Naive B cell (primary cell): ENCODE results near the gene RIPK4. TPM values are rescaled to one million over a fixed set of nuclear protein-coding genes. Genes with fewer than 3 reads are reported as not detected.
A peak's percentile ranks its signal among the peaks of the same experiment; 100 is the strongest.
"Not testable (repeated sequence)": the region's sequence is repeated elsewhere in the genome, so short reads cannot be mapped to it uniquely, and the experiment has no call there.

Source experiments
- ATAC-seq, 2 donors: fragments of 150-1000 bp; cut with Tn5 transposase; 2 replicates each; pipeline ENCODE4 v1.10.0; 2021; ENCODE audit warnings: low read depth in 2 of 2, mild to moderate bottlenecking in 2 of 2, moderate library complexity in 2 of 2
- DNase-seq: peaks from one replicate; pipeline ENCODE4 v3.0.0; 2022
- H3K27ac Mint-ChIP-seq, 6 donors: one replicate each; pipeline ENCODE4 v1.8.0; 2020 to 2022; ENCODE audit warnings: mild to moderate bottlenecking in 6 of 6, mixed read lengths in 6 of 6, moderate library complexity in 5 of 6, inconsistent platforms in 2 of 6
- H3K27me3 Mint-ChIP-seq, 3 donors: one replicate each; pipeline ENCODE4 v1.8.0; 2021 to 2022; ENCODE audit warnings: mixed read lengths in 3 of 3, mild to moderate bottlenecking in 1 of 3
- H3K36me3 Mint-ChIP-seq, 2 donors: one replicate each; pipeline ENCODE4 v1.8.0; 2020 to 2022; ENCODE audit warnings: mixed read lengths in 2 of 2, inconsistent platforms in 1 of 2, mild to moderate bottlenecking in 1 of 2
- H3K4me1 Mint-ChIP-seq, 3 donors: one replicate each; pipeline ENCODE4 v1.8.0; 2020 to 2022; ENCODE audit warnings: mixed read lengths in 3 of 3, inconsistent platforms in 1 of 3, mild to moderate bottlenecking in 1 of 3, moderate library complexity in 1 of 3
- H3K4me3 Mint-ChIP-seq, 8 donors: one replicate each; pipeline ENCODE4 v1.8.0; 2020 to 2022; ENCODE audit warnings: mild to moderate bottlenecking in 8 of 8, mixed read lengths in 8 of 8, moderate library complexity in 8 of 8, inconsistent platforms in 2 of 8
- H3K9me3 Mint-ChIP-seq, 7 donors: one replicate each; pipeline ENCODE4 v1.8.0; 2020 to 2022; ENCODE audit warnings: mixed read lengths in 7 of 7, mild to moderate bottlenecking in 5 of 7, inconsistent platforms in 2 of 7, moderate library complexity in 1 of 7
- polyA plus RNA-seq, 6 donors: library from polyadenylated mRNA; unstranded; fragments of 300-500 nt; fragmentation: Illumina TruSeq; gene quantifications; one replicate each; pipeline ENCODE4 v1.2.3, GENCODE V29; 2021; ENCODE audit warnings: low read depth in 6 of 6

RIPK4 gene
- polyA plus RNA-seq, 6 donors from 2014 or later: not detected

DNA sequence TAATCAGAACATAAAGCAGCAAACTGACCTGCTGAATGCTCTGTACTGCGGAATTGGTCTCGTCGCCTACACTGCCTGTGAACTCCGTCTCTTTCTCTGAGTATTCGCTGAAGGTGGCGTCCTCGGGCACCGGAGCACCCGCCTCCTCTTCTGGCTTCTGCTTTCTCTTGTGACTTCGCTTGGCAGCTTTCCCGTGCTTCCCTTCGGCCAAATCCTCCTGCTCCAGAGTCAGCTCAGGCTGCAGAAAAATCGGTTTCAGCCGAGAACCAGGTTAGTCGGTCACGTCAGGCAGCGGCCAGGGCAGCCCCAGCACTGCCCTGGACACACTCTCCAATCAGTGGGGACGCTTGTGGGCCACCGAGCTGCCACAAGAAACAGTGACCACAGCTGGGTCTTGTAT is 35.8 kb upstream of the RIPK4 start:
- peaks cover 0 to 6% (median 0%) of the 10 kb centered on the region in 7 donors for H3K9me3 Mint-ChIP-seq
- no peak for DNase-seq
- no peak overlapping the region for H3K27ac Mint-ChIP-seq

DNA sequence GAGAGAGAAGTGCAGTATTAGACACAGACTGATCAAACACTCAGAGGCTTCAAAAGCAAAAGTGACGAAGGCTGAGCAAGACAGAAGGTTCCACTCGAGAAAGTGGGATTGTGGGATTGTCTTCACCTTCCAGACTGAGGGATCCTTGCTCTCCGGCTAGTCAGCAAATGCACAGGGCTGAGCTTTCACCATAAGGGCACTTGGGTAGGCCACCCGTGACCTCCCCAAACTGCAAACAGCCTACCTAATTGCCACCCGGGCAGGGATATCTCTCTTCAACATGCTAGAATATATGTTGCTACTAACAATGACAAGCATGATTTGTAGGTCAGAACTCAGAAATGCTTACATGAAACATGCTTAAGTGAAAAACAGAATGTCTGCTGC is 35.3 kb upstream of the RIPK4 start:
- H3K27ac Mint-ChIP-seq: no peak overlapping the region
- H3K9me3 Mint-ChIP-seq: peaks cover 0 to 6% (median 0%) of the 10 kb centered on the region in 7 donors
- ATAC-seq (no peak), DNase-seq (no peak)
- no peaks in the 10 kb centered on the region for H3K27me3 Mint-ChIP-seq
- peaks cover 5 to 6% (median 6%) of the 10 kb centered on the region in 3 donors for H3K4me1 Mint-ChIP-seq
- peaks cover 8 to 16% of the 10 kb centered on the region in 2 donors for H3K36me3 Mint-ChIP-seq
- no peak overlapping the region for H3K4me3 Mint-ChIP-seq

More for the DNA sequence above, 35.8 kb upstream of the RIPK4 start:
- ATAC-seq: no peak
- H3K27me3 Mint-ChIP-seq: no peaks in the 10 kb centered on the region
- no peak overlapping the region for H3K4me3 Mint-ChIP-seq
- peaks cover 5 to 6% (median 6%) of the 10 kb centered on the region in 3 donors for H3K4me1 Mint-ChIP-seq
- peaks cover 13 to 21% of the 10 kb centered on the region in 2 donors for H3K36me3 Mint-ChIP-seq

DNA sequence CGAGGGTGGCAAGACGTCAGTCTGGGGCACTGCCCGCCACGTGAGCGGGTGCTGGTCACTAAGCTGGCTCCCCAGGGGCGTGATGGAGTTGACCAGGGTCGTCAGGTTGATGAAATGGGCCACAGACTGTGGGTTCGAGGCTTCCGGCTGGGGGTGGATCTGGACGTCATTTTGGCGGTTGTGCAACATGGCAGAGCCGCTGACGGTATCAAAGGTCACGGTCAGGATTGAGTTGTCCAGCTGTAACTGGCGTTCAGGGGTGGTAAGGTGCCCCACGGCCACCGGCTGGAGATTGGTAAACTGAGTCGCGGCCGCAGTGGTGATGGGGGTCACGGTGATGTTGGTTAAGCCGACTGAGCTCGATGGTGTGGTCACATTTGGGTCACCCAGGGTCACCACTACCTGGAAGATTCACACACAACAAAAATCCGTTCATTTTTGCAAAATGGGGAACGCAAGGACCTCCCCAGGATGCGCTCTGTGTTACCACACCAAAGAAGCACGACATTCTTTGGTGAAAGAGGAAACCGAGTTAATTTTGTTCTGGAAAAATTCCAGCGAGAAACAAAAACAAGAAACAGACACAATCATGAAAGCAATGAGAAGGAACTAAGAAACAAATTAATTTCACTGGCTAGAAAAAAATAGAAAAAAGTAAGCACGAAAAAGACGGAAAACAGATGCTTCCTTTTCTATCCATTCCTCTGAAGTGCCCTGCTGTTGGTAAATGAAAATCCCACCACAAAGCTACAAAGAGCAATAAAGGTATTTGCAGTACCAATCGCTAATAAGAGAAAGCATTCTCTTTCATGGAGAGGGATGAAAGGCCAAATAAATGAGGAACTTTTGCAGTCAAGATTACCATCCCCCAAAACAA is 34.7 kb upstream of the RIPK4 start:
- Mint-ChIP-seq H3K27ac (peak overlapping the region in 1 of 6 donors; percentile 30), H3K4me1 (peaks cover under 1 to 3% (median 1%) of the 10 kb centered on the region in 3 donors), H3K9me3 (peaks cover 0 to 3% (median 0%) of the 10 kb centered on the region in 7 donors), H3K4me3 (no peak overlapping the region), H3K36me3 (peaks cover 2 to 11% of the 10 kb centered on the region in 2 donors), H3K27me3 (no peaks in the 10 kb centered on the region)
- DNase-seq (no peak), ATAC-seq (no peak)

DNA sequence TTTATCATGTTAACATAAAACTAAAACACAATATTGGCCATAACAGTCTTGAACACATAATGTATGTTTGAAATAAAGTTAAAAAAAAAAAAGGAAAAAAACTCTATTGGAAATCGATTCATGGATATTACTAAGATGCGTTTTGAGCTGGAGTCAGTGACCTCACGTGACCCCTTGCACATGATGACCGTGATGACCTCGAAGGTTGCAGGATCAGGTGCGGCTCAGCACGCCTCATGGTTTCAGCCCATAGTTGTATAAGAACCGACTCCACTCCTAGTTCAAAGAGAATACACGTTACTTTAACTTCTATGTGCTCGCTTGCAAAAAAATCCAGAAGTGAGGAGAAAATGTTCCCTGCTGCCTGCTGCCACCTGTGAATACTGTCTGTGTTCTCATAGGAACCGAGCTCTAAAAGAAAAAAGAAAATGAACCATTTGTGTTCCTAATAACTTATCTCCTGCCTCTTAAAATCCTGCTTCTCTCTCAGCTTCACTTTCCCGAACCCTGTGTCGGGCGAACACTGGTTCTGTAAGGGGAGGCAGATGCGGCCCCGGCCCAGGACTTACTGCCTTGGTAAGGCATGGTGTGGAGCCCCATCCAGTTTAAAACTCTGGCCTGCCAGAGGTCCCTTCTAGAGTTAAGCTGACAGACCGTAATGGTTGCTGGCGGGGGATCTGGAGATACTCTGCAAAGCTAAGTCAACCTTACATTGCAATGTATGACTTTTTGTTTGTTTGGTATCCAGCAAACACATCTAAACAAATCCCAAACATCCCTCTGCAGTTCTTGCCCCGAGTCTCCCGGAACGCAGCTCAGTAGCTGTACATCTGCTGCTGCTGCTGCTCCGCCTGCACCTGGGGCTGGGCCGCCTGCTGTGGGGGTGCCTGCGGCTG is 33.8 kb upstream of the RIPK4 start:
- no peak for DNase-seq
- Mint-ChIP-seq H3K9me3 (peaks cover 0 to 2% (median 0%) of the 10 kb centered on the region in 7 donors), H3K36me3 (peaks cover 0 to 11% of the 10 kb centered on the region in 2 donors), H3K27me3 (no peaks in the 10 kb centered on the region), H3K4me3 (no peak overlapping the region), H3K27ac (peak overlapping the region in 1 of 6 donors; percentile 76), H3K4me1 (peaks cover 0 to 2% (median 0%) of the 10 kb centered on the region in 3 donors)
- no peak for ATAC-seq

DNA sequence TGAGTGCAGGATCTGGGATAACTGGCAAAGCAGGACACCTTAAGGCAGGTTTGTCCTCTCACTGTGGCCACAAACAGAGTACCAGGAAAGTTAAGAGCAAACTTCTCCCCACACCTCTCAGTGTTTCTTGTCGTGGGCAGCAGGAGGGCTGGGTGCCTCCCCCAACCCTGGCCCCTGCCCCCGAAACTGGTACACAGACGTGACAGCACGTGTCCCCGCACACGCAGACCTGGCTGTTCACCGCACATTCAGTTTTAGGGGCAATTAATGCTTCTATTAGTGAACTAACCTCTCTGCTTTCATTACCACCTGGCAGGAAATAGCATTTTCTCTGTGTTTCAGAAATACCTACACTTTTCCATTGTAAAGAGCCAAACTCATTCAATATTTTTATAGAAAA is 32.9 kb upstream of the RIPK4 start:
- DNase-seq (no peak), ATAC-seq (no peak)
- H3K4me1 Mint-ChIP-seq: no peaks in the 10 kb centered on the region
- no peaks in the 10 kb centered on the region for H3K9me3 Mint-ChIP-seq
- peak overlapping the region in 1 of 6 donors; percentile 70 for H3K27ac Mint-ChIP-seq
- no peak overlapping the region for H3K4me3 Mint-ChIP-seq
- peaks cover 0 to 11% of the 10 kb centered on the region in 2 donors for H3K36me3 Mint-ChIP-seq
- no peaks in the 10 kb centered on the region for H3K27me3 Mint-ChIP-seq

DNA sequence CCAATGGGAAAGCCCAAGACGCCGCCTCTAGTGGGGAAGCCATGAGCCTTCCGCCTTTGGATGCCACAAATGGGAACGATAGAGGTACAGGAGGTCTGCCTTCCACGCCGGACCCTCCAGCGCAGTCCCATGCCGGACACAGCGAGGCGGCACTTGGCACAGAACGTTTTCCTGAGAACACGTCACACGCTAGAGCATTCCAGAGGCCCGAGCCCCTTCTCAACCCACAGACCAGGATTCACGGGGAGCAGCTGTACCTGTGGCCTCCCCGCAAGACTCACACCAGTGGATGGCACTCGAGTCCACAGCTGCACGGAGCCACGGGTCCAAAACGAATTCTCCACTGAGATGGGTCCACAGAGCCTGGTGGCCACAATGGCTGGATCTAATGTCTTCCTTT is 31.5 kb upstream of the RIPK4 start:
- no peak for DNase-seq
- Mint-ChIP-seq H3K27ac (no peak overlapping the region), H3K27me3 (peaks cover 0 to 11% (median 0%) of the 10 kb centered on the region in 3 donors), H3K36me3 (peaks cover 10 to 14% of the 10 kb centered on the region in 2 donors), H3K9me3 (peaks cover 0 to 10% (median 9%) of the 10 kb centered on the region in 7 donors), H3K4me3 (no peak overlapping the region), H3K4me1 (no peaks in the 10 kb centered on the region)
- no peak for ATAC-seq

DNA sequence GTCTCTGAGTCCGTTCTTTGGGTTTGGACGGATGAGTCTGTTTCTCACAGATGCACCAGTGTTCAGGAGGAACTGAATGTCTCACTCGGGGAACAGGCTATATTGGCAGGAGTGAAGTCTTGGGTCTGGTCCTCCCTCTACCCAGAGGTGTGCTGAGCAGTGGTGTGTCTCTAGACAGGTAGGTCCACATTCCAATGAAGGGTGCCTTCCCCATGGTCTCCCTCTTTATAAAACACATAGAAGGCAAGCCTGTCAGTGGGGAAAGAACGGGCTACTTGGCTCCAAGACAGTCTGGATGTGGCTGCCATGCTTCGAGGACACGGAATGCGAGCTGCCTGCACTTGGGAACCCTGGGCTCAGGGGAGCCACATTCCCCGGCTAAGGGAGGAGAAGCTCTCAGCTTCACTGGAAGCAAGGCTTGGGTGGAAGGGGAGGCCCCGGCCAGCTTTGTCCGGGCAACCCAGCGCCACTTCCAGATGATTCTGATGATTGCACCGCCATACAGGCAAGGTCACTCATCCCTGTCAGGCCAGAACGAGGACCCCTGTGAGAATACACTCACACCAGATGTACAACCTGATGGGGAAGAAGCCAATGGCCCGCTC is 29.7 kb upstream of the RIPK4 start:
- H3K27ac Mint-ChIP-seq: no peak overlapping the region
- H3K9me3 Mint-ChIP-seq: peaks cover 5 to 27% (median 25%) of the 10 kb centered on the region in 7 donors
- ATAC-seq: no peak

DNA sequence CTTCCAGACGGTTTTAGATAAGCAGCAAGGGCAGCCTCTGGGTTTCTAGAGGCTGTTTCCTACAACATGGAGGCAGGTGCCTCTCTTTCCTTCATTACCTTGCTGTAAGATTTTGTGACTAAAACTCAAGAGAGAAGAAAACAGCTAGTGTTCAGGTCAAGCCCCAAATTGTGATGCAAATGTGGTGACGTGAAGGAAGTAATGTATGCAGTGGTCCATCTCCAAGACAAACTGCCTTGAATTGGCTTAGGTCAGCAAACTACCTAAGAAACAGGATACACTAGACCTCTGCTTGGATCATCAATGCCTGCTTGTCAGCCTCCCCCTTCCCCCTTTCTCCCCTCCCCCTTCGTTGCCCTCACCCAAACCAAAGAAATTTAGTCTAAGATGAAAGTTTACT is 28.9 kb upstream of the RIPK4 start:
- ATAC-seq (no peak), DNase-seq (no peak)
- Mint-ChIP-seq H3K4me3 (no peak overlapping the region), H3K9me3 (peaks cover 5 to 31% (median 28%) of the 10 kb centered on the region in 7 donors), H3K27ac (no peak overlapping the region), H3K27me3 (peaks cover 0 to 34% (median 9%) of the 10 kb centered on the region in 3 donors), H3K36me3 (peaks cover 13 to 22% of the 10 kb centered on the region in 2 donors), H3K4me1 (no peaks in the 10 kb centered on the region)

More for the DNA sequence above, 29.7 kb upstream of the RIPK4 start:
- no peaks in the 10 kb centered on the region for H3K4me1 Mint-ChIP-seq
- no peak for DNase-seq
- H3K27me3 Mint-ChIP-seq: peaks cover 0 to 28% (median 9%) of the 10 kb centered on the region in 3 donors
- H3K4me3 Mint-ChIP-seq: no peak overlapping the region
- H3K36me3 Mint-ChIP-seq: peaks cover 19 to 22% of the 10 kb centered on the region in 2 donors

DNA sequence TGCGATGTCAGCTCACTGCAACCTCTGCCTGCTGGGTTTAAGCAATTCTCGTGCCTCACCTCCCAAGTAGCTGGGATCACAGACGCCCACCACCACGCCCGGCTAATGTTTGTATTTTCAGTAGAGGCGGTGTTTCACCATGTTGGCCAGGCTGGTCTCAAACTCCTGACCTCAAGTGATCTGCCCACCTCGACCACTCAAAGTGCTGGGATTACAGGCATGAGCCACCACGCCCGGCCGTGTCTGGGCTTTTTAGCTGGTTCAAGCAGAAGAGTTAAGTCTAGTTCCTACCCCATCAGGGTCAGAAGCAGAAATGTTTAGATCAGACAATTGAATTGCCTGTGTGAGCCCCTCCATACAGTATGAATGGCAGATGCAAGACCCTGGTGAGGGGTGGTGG is 27.7 kb upstream of the RIPK4 start:
- Mint-ChIP-seq H3K4me3 (no peak overlapping the region), H3K9me3 (peaks cover 5 to 31% (median 28%) of the 10 kb centered on the region in 7 donors), H3K36me3 (peaks cover 10 to 22% of the 10 kb centered on the region in 2 donors), H3K27ac (peak overlapping the region in 1 of 6 donors; percentile 63), H3K27me3 (peaks cover 0 to 40% (median 9%) of the 10 kb centered on the region in 3 donors), H3K4me1 (no peaks in the 10 kb centered on the region)
- ATAC-seq (no peak), DNase-seq (no peak)

DNA sequence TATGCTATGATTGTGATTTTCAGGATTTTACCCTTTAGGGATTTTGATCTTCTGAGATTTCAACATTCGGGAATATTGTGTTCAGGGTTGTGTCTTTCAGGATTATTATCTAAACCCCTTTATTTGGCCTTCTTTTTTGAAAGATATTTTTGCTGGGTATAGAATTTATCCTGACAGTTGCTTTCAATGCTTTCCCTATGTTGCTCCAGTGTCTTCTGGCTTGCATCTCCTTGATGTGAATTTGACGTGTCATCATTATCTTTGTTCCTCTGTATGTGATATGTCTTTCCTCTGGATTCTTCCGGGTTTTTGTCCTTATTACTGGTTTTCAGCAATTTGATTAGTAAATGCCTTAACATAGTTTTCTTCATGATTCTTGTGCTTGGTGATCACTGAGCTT is 25.9 kb upstream of the RIPK4 start:
- Mint-ChIP-seq H3K36me3 (peaks cover 10 to 22% of the 10 kb centered on the region in 2 donors), H3K4me1 (no peaks in the 10 kb centered on the region), H3K27me3 (peaks cover 0 to 45% (median 9%) of the 10 kb centered on the region in 3 donors), H3K4me3 (no peak overlapping the region), H3K9me3 (peaks cover 5 to 31% (median 28%) of the 10 kb centered on the region in 7 donors), H3K27ac (no peak overlapping the region)
- no peak for ATAC-seq
- no peak for DNase-seq

DNA sequence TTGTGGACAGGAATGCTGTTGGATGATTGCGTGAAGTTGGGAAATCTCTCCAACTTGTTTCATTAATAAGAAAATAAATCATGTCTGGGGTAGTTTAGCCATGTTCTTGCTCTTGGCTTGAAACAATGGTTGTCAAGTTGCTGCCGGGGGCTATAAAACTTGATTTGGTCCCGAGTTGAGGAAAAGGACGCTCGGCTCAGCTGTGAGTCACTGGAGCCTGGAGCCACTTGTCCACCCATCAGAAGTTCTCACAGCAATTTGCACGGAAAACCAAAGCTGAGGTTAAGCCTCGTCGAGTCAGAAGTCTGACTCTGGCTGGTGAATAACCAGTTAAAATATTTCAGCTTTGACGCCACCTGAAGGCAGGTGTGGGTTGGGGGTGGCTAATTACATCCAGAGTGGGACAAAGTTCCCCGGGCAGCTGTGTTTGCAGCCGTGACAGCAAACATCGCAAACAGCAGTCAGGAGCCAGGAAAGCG is 19.7 kb upstream of the RIPK4 start:
- DNase-seq (no peak), ATAC-seq (no peak)
- H3K4me3 Mint-ChIP-seq: no peak overlapping the region
- H3K4me1 Mint-ChIP-seq: no peaks in the 10 kb centered on the region
- no peak overlapping the region for H3K27ac Mint-ChIP-seq
- peaks cover 22 to 61% (median 23%) of the 10 kb centered on the region in 3 donors for H3K27me3 Mint-ChIP-seq
- H3K9me3 Mint-ChIP-seq: peaks cover 0 to 5% (median 3%) of the 10 kb centered on the region in 7 donors
- H3K36me3 Mint-ChIP-seq: no peaks in the 10 kb centered on the region

DNA sequence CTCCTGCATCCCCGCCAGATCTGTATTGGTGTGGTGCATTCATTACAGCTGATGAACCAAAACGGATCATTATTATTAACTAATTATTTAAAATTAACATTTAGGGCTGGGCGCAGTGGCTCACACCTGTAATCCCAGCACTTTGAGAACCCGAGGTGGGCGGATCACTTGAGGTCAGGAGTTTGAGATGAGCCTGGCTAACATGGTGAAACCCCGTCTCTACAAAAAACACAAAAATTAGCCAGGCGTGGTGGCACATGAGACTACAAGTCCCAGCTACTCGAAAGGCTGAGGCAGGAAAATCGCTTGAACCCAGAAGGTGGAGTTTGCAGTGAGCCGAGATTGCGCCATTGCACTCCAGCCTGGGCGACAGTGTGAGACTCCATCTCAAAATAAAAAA is 18.4 kb upstream of the RIPK4 start:
- not testable (repeated sequence) for H3K4me1 Mint-ChIP-seq, H3K36me3 Mint-ChIP-seq, ATAC-seq, H3K4me3 Mint-ChIP-seq, DNase-seq, H3K9me3 Mint-ChIP-seq, H3K27ac Mint-ChIP-seq
- peaks cover 30 to 66% (median 32%) of the 10 kb centered on the region in 3 donors for H3K27me3 Mint-ChIP-seq
